MM.1S (cell line): Measurements from ENCODE around the gene FOXD1.
"Not testable (repeated sequence)": the region's sequence is repeated elsewhere in the genome, so short reads cannot be mapped to it uniquely, and the experiment has no call there.

Experiments used
- DNase-seq: peaks from one replicate; pipeline ENCODE4 v3.0.0-alpha.2; 2015
- H2AFZ ChIP-seq: fragments of 300-600 bp; sonication (generic); 2 replicates; pipeline ENCODE4 v1.6.0; 2016; ENCODE audit warnings: antibody characterized with exemption, low read length
- H3F3A ChIP-seq: fragments of 300-600 bp; sonication (generic); 2 replicates; pipeline ENCODE4 v1.6.1; 2016; ENCODE audit warnings: mild to moderate bottlenecking, antibody characterized with exemption, low read length, moderate library complexity, mixed read lengths; ENCODE audit not compliant: insufficient read depth
- H3K27ac ChIP-seq: fragments of 300-600 bp; sonication (generic); 2 replicates; pipeline ENCODE4 v1.5.1; 2016; ENCODE audit warnings: mild to moderate bottlenecking, low read length
- H3K27me3 ChIP-seq: fragments of 300-600 bp; sonication (generic); replicated peaks from 2 replicates; pipeline ENCODE4 v1.6.0; 2016; ENCODE audit warnings: low read length; ENCODE audit not compliant: insufficient read depth
- H3K36me3 ChIP-seq: fragments of 300-600 bp; sonication (generic); replicated peaks from 2 replicates; pipeline ENCODE4 v1.6.1; 2016; ENCODE audit warnings: mild to moderate bottlenecking, low read length, mixed read lengths; ENCODE audit not compliant: insufficient read depth
- H3K4me1 ChIP-seq: fragments of 300-600 bp; sonication (generic); 2 replicates; pipeline ENCODE4 v1.6.1; 2016; ENCODE audit warnings: low read length, mixed read lengths
- H3K4me2 ChIP-seq: fragments of 300-600 bp; sonication (generic); 2 replicates; pipeline ENCODE4 v1.6.0; 2016; ENCODE audit warnings: low read depth, low read length
- H3K4me3 ChIP-seq: fragments of 300-600 bp; sonication (generic); 2 replicates; pipeline ENCODE4 v1.5.1; 2016; ENCODE audit warnings: low read length, mixed read lengths
- H3K79me2 ChIP-seq: fragments of 300-600 bp; sonication (generic); 2 replicates; pipeline ENCODE4 v1.6.1; 2016; ENCODE audit warnings: mixed run types, low read length, mixed read lengths
- H3K9ac ChIP-seq: fragments of 300-600 bp; sonication (generic); 2 replicates; pipeline ENCODE4 v1.6.1; 2016; ENCODE audit warnings: low read length, mixed read lengths
- H3K9me2 ChIP-seq: fragments of 300-600 bp; sonication (generic); replicated peaks from 2 replicates; pipeline ENCODE4 v1.6.1; 2016; ENCODE audit warnings: mild to moderate bottlenecking, low read length, mixed read lengths; ENCODE audit not compliant: insufficient read depth
- H3K9me3 ChIP-seq: fragments of 300-600 bp; sonication (generic); replicated peaks from 2 replicates; pipeline ENCODE4 v1.6.1; 2016; ENCODE audit warnings: mild to moderate bottlenecking, low read length, mixed read lengths; ENCODE audit not compliant: insufficient read depth
- H4K20me1 ChIP-seq: fragments of 300-600 bp; sonication (generic); 2 replicates; pipeline ENCODE4 v1.6.1; 2016; ENCODE audit warnings: mild to moderate bottlenecking, low read length, moderate library complexity, mixed read lengths; ENCODE audit not compliant: insufficient read depth
- CTCF ChIP-seq: fragments of 300-600 bp; sonication (generic); IDR thresholded peaks from 2 replicates; pipeline ENCODE4 v1.5.1; 2016; ENCODE audit warnings: antibody characterized with exemption, low read length, mixed read lengths
- EZH2 ChIP-seq: fragments of 300-600 bp; sonication (generic); optimal IDR thresholded peaks from 2 replicates; pipeline ENCODE3; 2017; ENCODE audit warnings: low read depth, mild to moderate bottlenecking, antibody characterized with exemption, low read length, mixed read lengths
- EZH2phosphoT487 ChIP-seq: fragments of 300-600 bp; sonication (generic); IDR thresholded peaks from 2 replicates; pipeline ENCODE4 v1.6.1; 2018; ENCODE audit warnings: antibody characterized with exemption, low read length

The FOXD1 gene

GRCh38 chr5:73487815-73488214 lies 39.2 kb upstream of the FOXD1 start:
- H3K4me3 ChIP-seq = no peak overlapping the region

GRCh38 chr5:73487257-73487656 lies 38.7 kb upstream of the FOXD1 start:
- not testable (repeated sequence) for DNase-seq, H3K4me1 ChIP-seq, H3K79me2 ChIP-seq, H3K36me3 ChIP-seq, H3K9me3 ChIP-seq, H3K9me2 ChIP-seq, H3K4me3 ChIP-seq, H2AFZ ChIP-seq, H4K20me1 ChIP-seq, H3K4me2 ChIP-seq, H3K27me3 ChIP-seq, H3K27ac ChIP-seq, H3K9ac ChIP-seq, H3F3A ChIP-seq

More at GRCh38 chr5:73487815-73488214, 39.2 kb upstream of the FOXD1 start:
- TF ChIP-seq EZH2phosphoT487 (no peak), CTCF (no peak), EZH2 (no peak)
- no peak overlapping the region for H3K9ac ChIP-seq
- H3K27ac ChIP-seq = no peak overlapping the region
- H3K9me2 ChIP-seq = no peaks in the 10 kb centered on the region
- H3K9me3 ChIP-seq = no peaks in the 10 kb centered on the region
- no peaks in the 10 kb centered on the region for H3F3A ChIP-seq
- H2AFZ ChIP-seq = no peak overlapping the region
- DNase-seq = no peak
- no peaks in the 10 kb centered on the region for H3K79me2 ChIP-seq
- no peaks in the 10 kb centered on the region for H4K20me1 ChIP-seq
- no peaks in the 10 kb centered on the region for H3K27me3 ChIP-seq
- no peak overlapping the region for H3K4me2 ChIP-seq
- H3K36me3 ChIP-seq = no peaks in the 10 kb centered on the region
- no peaks in the 10 kb centered on the region for H3K4me1 ChIP-seq

GRCh38 chr5:73486119-73486899 lies 37.7 kb upstream of the FOXD1 start:
- Histone ChIP-seq H3K27ac (no peak overlapping the region), H3K4me3 (no peak overlapping the region), H3K79me2 (no peaks in the 10 kb centered on the region), H3K9ac (no peak overlapping the region), H4K20me1 (no peaks in the 10 kb centered on the region), H2AFZ (no peak overlapping the region), H3K4me2 (no peak overlapping the region), H3K36me3 (no peaks in the 10 kb centered on the region), H3K9me2 (no peaks in the 10 kb centered on the region), H3K4me1 (no peaks in the 10 kb centered on the region), H3K27me3 (no peaks in the 10 kb centered on the region), H3F3A (no peaks in the 10 kb centered on the region), H3K9me3 (no peaks in the 10 kb centered on the region)
- TF ChIP-seq EZH2phosphoT487 = no peak
- no peak for DNase-seq

GRCh38 chr5:73485715-73486114 lies 37.1 kb upstream of the FOXD1 start:
- H4K20me1 ChIP-seq = no peaks in the 10 kb centered on the region
- peaks cover 1% of the 10 kb centered on the region; the same call in 1 of the 2 replicates for H3K4me1 ChIP-seq
- no peaks in the 10 kb centered on the region for H3K27me3 ChIP-seq
- H2AFZ ChIP-seq = no peak overlapping the region
- no peaks in the 10 kb centered on the region for H3K79me2 ChIP-seq
- no peaks in the 10 kb centered on the region for H3F3A ChIP-seq
- no peaks in the 10 kb centered on the region for H3K9me3 ChIP-seq
- no peak overlapping the region for H3K27ac ChIP-seq
- no peaks in the 10 kb centered on the region for H3K9me2 ChIP-seq
- no peak for TF ChIP-seq EZH2phosphoT487
- TF ChIP-seq EZH2 = no peak
- no peak for TF ChIP-seq CTCF
- no peak overlapping the region for H3K9ac ChIP-seq
- no peak for DNase-seq
- no peak overlapping the region for H3K4me2 ChIP-seq
- no peaks in the 10 kb centered on the region for H3K36me3 ChIP-seq
- no peak overlapping the region for H3K4me3 ChIP-seq
